IPS-NIHi7 (cell line): ENCODE results near the gene TNS1.

Experiments
- DNase-seq: peaks from one replicate; pipeline ENCODE4 v3.0.0; 2012; ENCODE audit warnings: mixed read lengths; ENCODE audit errors: extremely low spot score

The TNS1 gene

GRCh38 chr2:217930761-217931563, 71.8 kb downstream of the TNS1 start:
- no peak for DNase-seq

- no peak for DNase-seq
Measured at GRCh38 chr2:217929757-217930707, 72.8 kb downstream of the TNS1 start.

GRCh38 chr2:217929272-217929671, 73.5 kb downstream of the TNS1 start:
- DNase-seq = no peak

GRCh38 chr2:217928324-217929181, 74.2 kb downstream of the TNS1 start:
- no peak for DNase-seq

- no peak for DNase-seq
Measured at GRCh38 chr2:217927601-217928323, 75.0 kb downstream of the TNS1 start.

GRCh38 chr2:217926801-217927200, 76.0 kb downstream of the TNS1 start:
- no peak for DNase-seq

GRCh38 chr2:217924346-217924901, 78.4 kb downstream of the TNS1 start:
- no peak for DNase-seq

- DNase-seq = no peak
Measured at GRCh38 chr2:217923007-217923686, 79.6 kb downstream of the TNS1 start.

- no peak for DNase-seq
Measured at GRCh38 chr2:217922101-217923006, 80.4 kb downstream of the TNS1 start.

- DNase-seq = peak; percentile 64
Measured at GRCh38 chr2:217920879-217921603, 81.8 kb downstream of the TNS1 start.

- DNase-seq = no peak
Measured at GRCh38 chr2:217919781-217920351, 82.9 kb downstream of the TNS1 start.

GRCh38 chr2:217919204-217919603, 83.6 kb downstream of the TNS1 start:
- DNase-seq = no peak

GRCh38 chr2:217918308-217919024, 84.3 kb downstream of the TNS1 start:
- DNase-seq = peak; percentile 70

- DNase-seq = no peak
Measured at GRCh38 chr2:217916504-217917254, 86.1 kb downstream of the TNS1 start.

GRCh38 chr2:217915706-217916105, 87.1 kb downstream of the TNS1 start:
- no peak for DNase-seq

- DNase-seq = no peak
Measured at GRCh38 chr2:217914878-217915277, 87.9 kb downstream of the TNS1 start.

- DNase-seq = no peak
Measured at GRCh38 chr2:217914078-217914477, 88.7 kb downstream of the TNS1 start.
